ENCODE data around the gene VAT1L.

VAT1L gene

GRCh38 chr16:77993111-77993985, 205.0 kb downstream of the VAT1L start:
- DNase-seq (ENCODE audit: low spot score), result no peak

- no peak for DNase-seq (ENCODE audit: low spot score)
Measured at GRCh38 chr16:77995843-77996455, 207.6 kb downstream of the VAT1L start.

DNA sequence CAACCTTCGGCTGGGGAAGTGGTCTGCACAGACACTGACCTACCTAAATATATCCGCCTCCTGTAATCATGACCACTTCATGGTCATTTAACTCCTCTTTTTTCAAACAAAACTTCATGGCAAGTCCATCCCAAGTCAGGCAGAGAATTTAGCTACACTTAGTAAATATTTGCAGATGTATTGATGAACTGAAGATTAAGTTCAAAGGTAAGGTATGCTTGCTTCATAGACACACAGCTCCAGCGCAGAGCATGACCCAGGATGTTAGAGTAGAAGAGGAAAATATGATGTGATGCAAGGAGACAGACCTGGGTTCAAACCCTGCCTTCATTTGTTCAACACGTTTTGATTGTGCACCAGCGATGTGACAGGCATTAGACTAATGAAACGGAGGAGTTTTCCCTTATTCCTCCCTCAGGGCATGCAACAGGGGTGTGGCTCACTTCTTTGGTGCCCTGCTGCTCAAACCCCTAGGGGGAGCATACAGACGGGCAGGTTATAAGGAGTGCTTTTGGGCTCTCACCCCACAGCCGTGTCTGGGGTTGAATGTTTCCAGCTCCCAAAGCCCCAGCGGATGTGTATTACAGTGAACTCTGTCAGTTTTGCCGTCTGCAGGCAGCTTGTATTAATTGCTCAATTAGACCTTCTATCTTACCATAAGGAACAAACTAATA, 210.1 kb downstream of the VAT1L start:
- no peak for DNase-seq (ENCODE audit: low spot score)

- no peak for DNase-seq (ENCODE audit: low spot score)
Measured at GRCh38 chr16:78001451-78002025, 213.2 kb downstream of the VAT1L start.

DNA sequence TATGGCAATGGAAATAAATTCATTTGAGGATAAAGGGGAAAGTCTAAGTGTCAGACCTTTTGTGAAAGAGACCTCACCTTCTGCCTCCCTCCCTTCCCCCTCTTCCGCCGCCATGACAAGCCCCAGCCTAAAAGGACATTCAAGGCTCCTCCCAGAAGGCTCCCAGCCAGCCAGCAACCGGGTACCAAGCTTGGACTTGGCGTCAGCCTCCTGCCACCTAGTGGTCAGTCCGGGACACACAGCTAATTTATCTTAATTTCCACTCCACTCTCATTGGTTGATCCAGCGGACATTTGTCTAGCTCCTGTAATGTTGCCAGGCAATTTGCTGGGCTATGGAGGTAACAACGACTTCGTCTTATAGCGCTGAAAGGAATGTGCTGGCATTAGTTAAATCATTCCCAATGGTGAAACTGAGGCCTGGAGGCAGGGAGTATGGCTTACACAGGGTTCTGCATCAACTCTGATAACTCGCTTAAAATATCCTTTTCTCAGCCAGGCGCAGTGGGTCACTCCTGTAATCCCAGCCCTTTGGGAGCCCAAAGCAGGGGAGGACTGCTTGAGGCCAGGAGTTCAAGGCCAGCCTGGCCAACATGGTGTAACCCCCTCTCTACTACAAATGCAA, 214.7 kb downstream of the VAT1L start:
- peak; percentile 78 for DNase-seq (ENCODE audit: low spot score)

GRCh38 chr16:78004517-78004916, 216.2 kb downstream of the VAT1L start:
- no peak for DNase-seq (ENCODE audit: low spot score)

DNA sequence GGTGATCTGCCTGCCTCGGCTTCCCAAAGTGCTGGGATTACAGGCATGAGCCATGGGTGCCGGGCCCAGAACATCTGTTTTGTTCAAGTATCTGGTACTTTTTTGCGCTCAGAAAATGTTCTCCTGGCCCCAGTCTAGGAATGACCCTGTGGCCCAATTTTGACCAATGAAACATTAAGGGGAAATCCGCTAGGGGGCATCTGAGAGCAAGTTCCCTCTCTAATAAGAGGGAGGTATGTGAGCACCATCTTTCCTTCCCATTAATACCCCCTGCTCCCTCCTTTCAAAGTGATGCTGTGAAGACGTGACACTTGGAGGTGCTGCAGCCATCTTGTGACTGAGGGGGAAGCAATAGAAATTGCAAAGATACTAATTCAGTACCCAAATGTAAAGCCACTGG, 217.5 kb downstream of the VAT1L start:
- peak; percentile 9 for DNase-seq (ENCODE audit: low spot score)

GRCh38 chr16:78007121-78007520, 218.8 kb downstream of the VAT1L start:
- DNase-seq (ENCODE audit: low spot score), result no peak

GRCh38 chr16:78022347-78023060, 234.1 kb downstream of the VAT1L start, which contains the start of gene CLEC3A:
CLEC3A (plus strand) TSS chr16:78022548; CDS start chr16:78022627, 79 bp downstream.
- no peak for DNase-seq (ENCODE audit: low spot score)

DNA sequence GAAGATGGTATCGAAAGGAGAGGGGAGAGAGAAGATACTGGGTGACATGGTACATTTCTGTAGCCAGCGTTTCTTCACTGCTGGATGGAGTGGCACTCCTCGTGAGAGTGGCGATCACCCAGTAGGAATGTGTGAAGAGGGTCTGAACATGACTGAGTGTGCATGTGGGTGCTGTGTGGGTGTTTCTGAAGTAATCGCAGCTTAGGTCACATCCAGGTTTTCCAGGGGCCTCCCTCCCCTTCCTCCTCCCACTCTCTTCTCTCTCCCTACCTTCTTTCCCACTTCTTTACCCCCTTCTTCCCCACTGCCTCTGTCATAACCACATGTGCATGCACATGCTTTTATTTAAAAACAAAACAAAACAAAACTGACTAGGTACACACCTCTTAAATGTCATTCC, 235.8 kb downstream of the VAT1L start:
- DNase-seq (ENCODE audit: low spot score), result no peak

DNA sequence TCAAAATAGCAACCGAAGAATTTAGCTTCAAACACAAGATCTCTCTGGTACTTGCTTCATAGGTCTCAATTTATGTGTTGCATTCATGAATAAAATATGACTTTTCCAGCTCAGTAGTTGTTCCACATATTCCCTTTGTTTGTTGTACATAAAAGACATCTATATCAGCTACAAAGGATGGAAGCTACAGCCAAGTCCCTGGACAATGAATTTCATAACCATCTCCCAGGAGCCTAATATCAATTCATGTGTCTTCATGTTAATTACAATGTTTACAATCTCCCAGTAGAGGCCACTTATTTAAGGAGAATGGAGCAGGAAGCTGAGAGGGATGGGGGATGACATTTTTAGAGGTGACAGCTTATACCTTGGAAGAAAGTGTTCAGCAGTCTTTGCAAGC, 237.3 kb downstream of the VAT1L start:
- no peak for DNase-seq (ENCODE audit: low spot score)

DNA sequence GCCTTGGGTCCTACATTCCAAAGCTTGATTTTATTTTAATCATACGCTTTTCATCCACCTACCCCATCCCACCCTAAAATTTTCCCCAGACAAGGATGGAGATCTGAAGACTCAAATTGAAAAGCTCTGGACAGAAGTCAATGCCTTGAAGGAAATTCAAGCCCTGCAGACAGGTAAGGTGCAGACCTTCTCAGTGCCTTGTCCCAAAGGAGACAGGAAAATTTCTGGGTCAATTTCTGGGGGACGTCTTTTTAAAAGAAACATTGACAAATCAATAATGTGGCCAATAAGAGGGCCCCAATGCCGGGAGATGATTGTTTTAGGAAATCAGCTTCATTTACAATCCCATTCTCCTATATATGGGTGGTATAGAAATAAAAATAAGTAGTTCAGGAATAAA, 239.7 kb downstream of the VAT1L start:
- no peak for DNase-seq (ENCODE audit: low spot score)

Measured in hematopoietic multipotent progenitor cell treated with erythropoietin and hydrocortisone succinate and interleukin-3 and kit ligand, for 17 days (in vitro differentiated cells).